Endothelial cell of umbilical vein (primary cell): ENCODE measurements around the gene SIVA1.

Source experiments
- POLR2AphosphoS5 ChIP-seq: IDR thresholded peaks from 2 replicates; pipeline ENCODE4 v1.6.1; 2012; ENCODE audit warnings: low read depth, mild to moderate bottlenecking, control low read depth, low read length, moderate library complexity; ENCODE audit not compliant: insufficient read depth
- TF ChIP-seq, protein P1 (sequence below), 2 donors: IDR thresholded peaks; 1 replicate in 1 of 2; 2 replicates in 1 of 2; pipeline ENCODE4 v1.5.1; 2011; ENCODE audit warnings: low read length in 2 of 2, mild to moderate bottlenecking in 2 of 2, moderate library complexity in 2 of 2, control low read depth in 1 of 2, inconsistent platforms in 1 of 2, low read depth in 1 of 2; ENCODE audit not compliant: insufficient read depth in 1 of 2; ENCODE audit errors: extremely low read depth in 1 of 2

DNA sequence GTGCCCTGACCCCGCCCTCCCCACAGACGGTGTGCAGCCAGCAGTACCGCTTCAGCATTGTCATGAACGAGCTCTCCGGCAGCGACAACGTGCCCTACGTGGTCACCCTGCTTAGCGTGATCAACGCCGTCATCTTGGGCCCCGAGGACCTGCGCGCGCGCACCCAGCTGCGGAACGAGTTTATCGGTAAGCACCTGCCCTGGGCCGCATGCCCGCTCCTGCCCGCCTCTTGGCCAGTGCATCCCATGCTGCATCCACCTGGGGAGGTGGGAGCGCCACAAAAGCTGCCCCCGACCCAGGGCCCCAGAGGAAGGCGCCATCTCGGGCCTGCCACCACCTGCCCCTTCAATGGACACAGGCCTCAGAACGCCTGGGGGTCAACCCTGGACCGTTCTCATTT is 49.7 kb upstream of the SIVA1 start:
- no peak for TF ChIP-seq POLR2AphosphoS5
- TF ChIP-seq, protein P1, sequence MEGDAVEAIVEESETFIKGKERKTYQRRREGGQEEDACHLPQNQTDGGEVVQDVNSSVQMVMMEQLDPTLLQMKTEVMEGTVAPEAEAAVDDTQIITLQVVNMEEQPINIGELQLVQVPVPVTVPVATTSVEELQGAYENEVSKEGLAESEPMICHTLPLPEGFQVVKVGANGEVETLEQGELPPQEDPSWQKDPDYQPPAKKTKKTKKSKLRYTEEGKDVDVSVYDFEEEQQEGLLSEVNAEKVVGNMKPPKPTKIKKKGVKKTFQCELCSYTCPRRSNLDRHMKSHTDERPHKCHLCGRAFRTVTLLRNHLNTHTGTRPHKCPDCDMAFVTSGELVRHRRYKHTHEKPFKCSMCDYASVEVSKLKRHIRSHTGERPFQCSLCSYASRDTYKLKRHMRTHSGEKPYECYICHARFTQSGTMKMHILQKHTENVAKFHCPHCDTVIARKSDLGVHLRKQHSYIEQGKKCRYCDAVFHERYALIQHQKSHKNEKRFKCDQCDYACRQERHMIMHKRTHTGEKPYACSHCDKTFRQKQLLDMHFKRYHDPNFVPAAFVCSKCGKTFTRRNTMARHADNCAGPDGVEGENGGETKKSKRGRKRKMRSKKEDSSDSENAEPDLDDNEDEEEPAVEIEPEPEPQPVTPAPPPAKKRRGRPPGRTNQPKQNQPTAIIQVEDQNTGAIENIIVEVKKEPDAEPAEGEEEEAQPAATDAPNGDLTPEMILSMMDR (IDR thresholded peaks at IDR 0.05; ENCODE audit: extremely low read depth in 1 of 2, insufficient read depth in 1 of 2, low read depth in 1 of 2, low read length in 2 of 2) = no peak
